ENCODE measurements around the gene ZFR2. TPM values are rescaled to one million over a fixed set of nuclear protein-coding genes. Genes with fewer than 3 reads are reported as not detected.

ZFR2 gene
- total and polyA plus RNA-seq, 4 donors: not detected

DNA sequence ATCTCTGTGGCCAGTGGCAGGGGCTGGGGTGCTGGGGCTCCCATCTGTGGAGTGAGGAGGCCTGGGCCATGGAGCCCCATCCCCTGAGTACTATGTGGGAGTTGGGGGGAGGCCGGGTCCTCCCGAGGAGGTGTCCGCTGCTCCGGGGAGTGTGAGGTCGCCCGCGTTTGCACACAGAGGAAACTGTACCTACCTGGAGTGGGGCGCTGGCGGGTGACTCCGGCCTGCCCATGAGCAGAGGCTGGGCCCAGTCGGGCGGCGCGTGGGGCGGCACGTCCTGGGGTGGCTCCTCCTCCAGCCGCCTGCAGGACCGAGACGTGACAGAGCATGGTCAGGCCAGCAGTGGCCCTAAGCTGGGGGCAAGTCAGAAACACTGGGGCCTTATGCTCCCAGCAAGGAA is 48.8 kb downstream of the ZFR2 start:
- no peak overlapping the region for H3K9ac ChIP-seq (ENCODE audit: low read depth in 1 of 2, low read length in 2 of 2)
- H3K27me3 ChIP-seq (ENCODE audit: control insufficient read depth in 4 of 4, insufficient read depth in 4 of 4, low read length in 3 of 4): no peaks in the 10 kb centered on the region
- H3K27ac ChIP-seq (ENCODE audit: low read depth in 1 of 2, low read length in 2 of 2): no peak overlapping the region
- no peaks in the 10 kb centered on the region for H3K9me3 ChIP-seq (ENCODE audit: control insufficient read depth in 4 of 4, low read length in 3 of 4)
- TF ChIP-seq HNF4G (IDR thresholded peaks at IDR 0.05) (no peak), YY1 (IDR thresholded peaks at IDR 0.05) (no peak), RAD21 (IDR thresholded peaks at IDR 0.05) (no peak), MAX (IDR thresholded peaks at IDR 0.05) (no peak), TAF1 (conservative IDR thresholded peaks at IDR 0.05) (no peak), NR2F2 (IDR thresholded peaks at IDR 0.05) (no peak), CTCF (IDR thresholded peaks at IDR 0.05; ENCODE audit: low read depth, low read length, missing input control) (no peak), FOXA1 (IDR thresholded peaks at IDR 0.05) (no peak), RXRA (IDR thresholded peaks at IDR 0.05) (no peak), HNF4A (conservative IDR thresholded peaks at IDR 0.05) (no peak), JUND (IDR thresholded peaks at IDR 0.05) (no peak), GABPA (IDR thresholded peaks at IDR 0.05 in 1 of 2, conservative IDR thresholded peaks at IDR 0.05 in 1 of 2) (no peak), FOXA2 (IDR thresholded peaks at IDR 0.05) (no peak), SP1 (IDR thresholded peaks at IDR 0.05) (no peak), EGR1 (IDR thresholded peaks at IDR 0.05; ENCODE audit: low read depth in 2 of 2) (no peak)
- TF ChIP-seq, protein P1, sequence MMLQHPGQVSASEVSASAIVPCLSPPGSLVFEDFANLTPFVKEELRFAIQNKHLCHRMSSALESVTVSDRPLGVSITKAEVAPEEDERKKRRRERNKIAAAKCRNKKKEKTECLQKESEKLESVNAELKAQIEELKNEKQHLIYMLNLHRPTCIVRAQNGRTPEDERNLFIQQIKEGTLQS (IDR thresholded peaks at IDR 0.05): no peak
- TF ChIP-seq, protein P2, sequence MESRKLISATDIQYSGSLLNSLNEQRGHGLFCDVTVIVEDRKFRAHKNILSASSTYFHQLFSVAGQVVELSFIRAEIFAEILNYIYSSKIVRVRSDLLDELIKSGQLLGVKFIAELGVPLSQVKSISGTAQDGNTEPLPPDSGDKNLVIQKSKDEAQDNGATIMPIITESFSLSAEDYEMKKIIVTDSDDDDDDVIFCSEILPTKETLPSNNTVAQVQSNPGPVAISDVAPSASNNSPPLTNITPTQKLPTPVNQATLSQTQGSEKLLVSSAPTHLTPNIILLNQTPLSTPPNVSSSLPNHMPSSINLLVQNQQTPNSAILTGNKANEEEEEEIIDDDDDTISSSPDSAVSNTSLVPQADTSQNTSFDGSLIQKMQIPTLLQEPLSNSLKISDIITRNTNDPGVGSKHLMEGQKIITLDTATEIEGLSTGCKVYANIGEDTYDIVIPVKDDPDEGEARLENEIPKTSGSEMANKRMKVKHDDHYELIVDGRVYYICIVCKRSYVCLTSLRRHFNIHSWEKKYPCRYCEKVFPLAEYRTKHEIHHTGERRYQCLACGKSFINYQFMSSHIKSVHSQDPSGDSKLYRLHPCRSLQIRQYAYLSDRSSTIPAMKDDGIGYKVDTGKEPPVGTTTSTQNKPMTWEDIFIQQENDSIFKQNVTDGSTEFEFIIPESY (IDR thresholded peaks at IDR 0.05): no peak
- TF ChIP-seq, protein P3, sequence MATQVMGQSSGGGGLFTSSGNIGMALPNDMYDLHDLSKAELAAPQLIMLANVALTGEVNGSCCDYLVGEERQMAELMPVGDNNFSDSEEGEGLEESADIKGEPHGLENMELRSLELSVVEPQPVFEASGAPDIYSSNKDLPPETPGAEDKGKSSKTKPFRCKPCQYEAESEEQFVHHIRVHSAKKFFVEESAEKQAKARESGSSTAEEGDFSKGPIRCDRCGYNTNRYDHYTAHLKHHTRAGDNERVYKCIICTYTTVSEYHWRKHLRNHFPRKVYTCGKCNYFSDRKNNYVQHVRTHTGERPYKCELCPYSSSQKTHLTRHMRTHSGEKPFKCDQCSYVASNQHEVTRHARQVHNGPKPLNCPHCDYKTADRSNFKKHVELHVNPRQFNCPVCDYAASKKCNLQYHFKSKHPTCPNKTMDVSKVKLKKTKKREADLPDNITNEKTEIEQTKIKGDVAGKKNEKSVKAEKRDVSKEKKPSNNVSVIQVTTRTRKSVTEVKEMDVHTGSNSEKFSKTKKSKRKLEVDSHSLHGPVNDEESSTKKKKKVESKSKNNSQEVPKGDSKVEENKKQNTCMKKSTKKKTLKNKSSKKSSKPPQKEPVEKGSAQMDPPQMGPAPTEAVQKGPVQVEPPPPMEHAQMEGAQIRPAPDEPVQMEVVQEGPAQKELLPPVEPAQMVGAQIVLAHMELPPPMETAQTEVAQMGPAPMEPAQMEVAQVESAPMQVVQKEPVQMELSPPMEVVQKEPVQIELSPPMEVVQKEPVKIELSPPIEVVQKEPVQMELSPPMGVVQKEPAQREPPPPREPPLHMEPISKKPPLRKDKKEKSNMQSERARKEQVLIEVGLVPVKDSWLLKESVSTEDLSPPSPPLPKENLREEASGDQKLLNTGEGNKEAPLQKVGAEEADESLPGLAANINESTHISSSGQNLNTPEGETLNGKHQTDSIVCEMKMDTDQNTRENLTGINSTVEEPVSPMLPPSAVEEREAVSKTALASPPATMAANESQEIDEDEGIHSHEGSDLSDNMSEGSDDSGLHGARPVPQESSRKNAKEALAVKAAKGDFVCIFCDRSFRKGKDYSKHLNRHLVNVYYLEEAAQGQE (IDR thresholded peaks at IDR 0.05): no peak
- no peak overlapping the region for H3K4me3 ChIP-seq (ENCODE audit: low read depth in 1 of 3, low read length in 3 of 3)
- H3K4me1 ChIP-seq (ENCODE audit: control insufficient read depth in 4 of 4, insufficient read depth in 4 of 4, low read length in 3 of 4): peaks cover 0 to 3% (median 1%) of the 10 kb centered on the region in 4 donors
- no peak for DNase-seq (ENCODE audit: low spot score)
- no peaks in the 10 kb centered on the region for H3K36me3 ChIP-seq (ENCODE audit: control insufficient read depth in 4 of 4, insufficient read depth in 3 of 4, low read depth in 1 of 4, low read length in 3 of 4)
- WGBS: 83% methylated on average over 19 of the region's 19 CpGs
